Neural progenitor cell (in vitro differentiated cells): ENCODE measurements around the gene PCA3. TPM values are rescaled to one million over a fixed set of nuclear protein-coding genes. Genes with fewer than 3 reads are reported as not detected.

Experiments
- DNase-seq: peaks from one replicate; pipeline ENCODE4 v3.0.0-alpha.2; 2016; ENCODE audit warnings: low spot score
- H2AFZ ChIP-seq: fragments of 200-600 bp; sonication (generic); replicated peaks from 2 replicates; pipeline ENCODE4 v1.6.1; 2016; ENCODE audit warnings: antibody characterized with exemption
- H3F3A ChIP-seq: fragments of 200-600 bp; sonication (generic); 2 replicates; pipeline ENCODE4 v1.6.1; 2016; ENCODE audit warnings: antibody characterized with exemption, low read depth
- H3K27ac ChIP-seq: fragments of 200-600 bp; sonication (generic); 2 replicates; pipeline ENCODE4 v1.5.1; 2016; ENCODE audit warnings: mild to moderate bottlenecking
- H3K27me3 ChIP-seq: fragments of 200-600 bp; sonication (generic); 2 replicates; pipeline ENCODE4 v1.6.1; 2016; ENCODE audit warnings: mild to moderate bottlenecking, moderate library complexity
- H3K36me3 ChIP-seq: fragments of 200-600 bp; sonication (generic); 2 replicates; pipeline ENCODE4 v1.5.1; 2016
- H3K4me1 ChIP-seq: fragments of 200-600 bp; sonication (generic); 2 replicates; pipeline ENCODE4 v1.6.1; 2016; ENCODE audit warnings: mixed run types
- H3K4me2 ChIP-seq: fragments of 200-600 bp; sonication (generic); 2 replicates; pipeline ENCODE4 v1.6.1; 2016
- H3K4me3 ChIP-seq: fragments of 200-600 bp; sonication (generic); 2 replicates; pipeline ENCODE4 v1.5.1; 2016
- H3K79me2 ChIP-seq: fragments of 200-600 bp; sonication (generic); 2 replicates; pipeline ENCODE4 v1.6.1; 2016; ENCODE audit warnings: low read depth
- H3K9ac ChIP-seq: fragments of 200-600 bp; sonication (generic); 2 replicates; pipeline ENCODE4 v1.6.1; 2016
- H3K9me3 ChIP-seq: fragments of 200-600 bp; sonication (generic); 2 replicates; pipeline ENCODE4 v1.5.1; 2016; ENCODE audit warnings: low read depth
- H4K20me1 ChIP-seq: fragments of 200-600 bp; sonication (generic); 2 replicates; pipeline ENCODE4 v1.6.1; 2016; ENCODE audit warnings: low read depth
- H3K27ac Mint-ChIP-seq: 3 replicates; pipeline ENCODE4 v1.8.0; 2021; ENCODE audit warnings: mixed read lengths
- H3K27me3 Mint-ChIP-seq: 2 replicates; pipeline ENCODE4 v1.8.0; 2022; ENCODE audit warnings: low read depth, mild to moderate bottlenecking, inconsistent platforms, moderate library complexity, mixed read lengths; ENCODE audit not compliant: insufficient read depth
- H3K36me3 Mint-ChIP-seq: 3 replicates; pipeline ENCODE4 v1.8.0; 2021; ENCODE audit warnings: mixed read lengths
- H3K4me1 Mint-ChIP-seq: 3 replicates; pipeline ENCODE4 v1.8.0; 2021; ENCODE audit warnings: mixed read lengths
- H3K4me3 Mint-ChIP-seq: 3 replicates; pipeline ENCODE4 v1.8.0; 2021; ENCODE audit warnings: mild to moderate bottlenecking, moderate library complexity, mixed read lengths
- H3K9me3 Mint-ChIP-seq: 3 replicates; pipeline ENCODE4 v1.8.0; 2020; ENCODE audit warnings: mixed read lengths
- CTCF ChIP-seq: fragments of 200-600 bp; sonication (generic); IDR thresholded peaks from 2 replicates; pipeline ENCODE4 v1.5.1; 2017; ENCODE audit warnings: antibody characterized with exemption, mild to moderate bottlenecking
- EZH2 ChIP-seq: fragments of 200-600 bp; sonication (generic); IDR thresholded peaks from 2 replicates; pipeline ENCODE4 v1.6.1; 2017; ENCODE audit warnings: antibody characterized with exemption, mild to moderate bottlenecking, moderate library complexity
- EZH2phosphoT487 ChIP-seq: fragments of 200-600 bp; sonication (generic); IDR thresholded peaks from 2 replicates; pipeline ENCODE4 v1.6.1; 2017; ENCODE audit warnings: antibody characterized with exemption
- total RNA-seq: library from RNA; depleted of rRNA; stranded (reverse); fragments of >200 nt; gene quantifications from 2 replicates; pipeline ENCODE4 v1.2.3, GENCODE V29; 2015; ENCODE audit warnings: low replicate concordance

The PCA3 gene
- total RNA-seq, 1 donor from 2014 or later, result 0.30 TPM

GRCh38 chr9:76733096-76733495 is 31.1 kb upstream of the PCA3 start:
- H3K27ac ChIP-seq, result no peak overlapping the region
- Mint-ChIP-seq H3K27me3 (no peaks in the 10 kb centered on the region), H3K36me3 (no peaks in the 10 kb centered on the region), H3K27ac (no peak overlapping the region), H3K4me3 (no peak overlapping the region), H3K9me3 (no peaks in the 10 kb centered on the region), H3K4me1 (no peaks in the 10 kb centered on the region)
- H3K79me2 ChIP-seq, result no peaks in the 10 kb centered on the region
- H3K27me3 ChIP-seq, result no peaks in the 10 kb centered on the region
- no peaks in the 10 kb centered on the region for H4K20me1 ChIP-seq
- H3K9ac ChIP-seq, result no peak overlapping the region
- no peak overlapping the region for H3K4me3 ChIP-seq
- H3F3A ChIP-seq, result no peaks in the 10 kb centered on the region
- H3K4me2 ChIP-seq, result no peak overlapping the region
- H3K9me3 ChIP-seq, result no peaks in the 10 kb centered on the region
- H2AFZ ChIP-seq, result no peak overlapping the region
- H3K36me3 ChIP-seq, result no peaks in the 10 kb centered on the region
- TF ChIP-seq EZH2phosphoT487, result no peak
- TF ChIP-seq EZH2, result no peak
- no peak for TF ChIP-seq CTCF
- DNase-seq, result no peak
- no peaks in the 10 kb centered on the region for H3K4me1 ChIP-seq

- Histone ChIP-seq H3F3A (no peaks in the 10 kb centered on the region), H3K4me3 (no peak overlapping the region), H3K9me3 (no peaks in the 10 kb centered on the region), H3K36me3 (no peaks in the 10 kb centered on the region), H3K9ac (no peak overlapping the region), H3K79me2 (no peaks in the 10 kb centered on the region), H3K4me2 (no peak overlapping the region), H4K20me1 (no peaks in the 10 kb centered on the region), H3K4me1 (no peaks in the 10 kb centered on the region), H2AFZ (no peak overlapping the region), H3K27me3 (no peaks in the 10 kb centered on the region), H3K27ac (no peak overlapping the region)
- DNase-seq, result no peak
- H3K27ac Mint-ChIP-seq, result no peak overlapping the region
- H3K27me3 Mint-ChIP-seq, result no peaks in the 10 kb centered on the region
- H3K9me3 Mint-ChIP-seq, result no peaks in the 10 kb centered on the region
- TF ChIP-seq EZH2phosphoT487 (no peak), CTCF (no peak), EZH2 (no peak)
- no peak overlapping the region for H3K4me3 Mint-ChIP-seq
- H3K36me3 Mint-ChIP-seq, result no peaks in the 10 kb centered on the region
- H3K4me1 Mint-ChIP-seq, result no peaks in the 10 kb centered on the region
These were observed 29.5 kb upstream of the PCA3 start for GRCh38 chr9:76734716-76735115.

- Histone ChIP-seq H3K36me3 (no peaks in the 10 kb centered on the region), H3K4me3 (no peak overlapping the region), H3K27me3 (no peaks in the 10 kb centered on the region), H3K27ac (no peak overlapping the region), H3F3A (no peaks in the 10 kb centered on the region), H3K4me2 (no peak overlapping the region), H3K4me1 (no peaks in the 10 kb centered on the region), H2AFZ (no peak overlapping the region), H4K20me1 (no peaks in the 10 kb centered on the region), H3K9ac (no peak overlapping the region), H3K79me2 (no peaks in the 10 kb centered on the region), H3K9me3 (no peaks in the 10 kb centered on the region)
- DNase-seq, result no peak
- no peaks in the 10 kb centered on the region for H3K27me3 Mint-ChIP-seq
- no peak overlapping the region for H3K27ac Mint-ChIP-seq
- TF ChIP-seq CTCF (no peak), EZH2 (no peak), EZH2phosphoT487 (no peak)
- no peaks in the 10 kb centered on the region for H3K36me3 Mint-ChIP-seq
- no peak overlapping the region for H3K4me3 Mint-ChIP-seq
- H3K4me1 Mint-ChIP-seq, result no peaks in the 10 kb centered on the region
- H3K9me3 Mint-ChIP-seq, result no peaks in the 10 kb centered on the region
These were observed 26.9 kb upstream of the PCA3 start for GRCh38 chr9:76737154-76737902.
